PC-9 (cell line): ENCODE data around the gene CCDC93. TPM values are rescaled to one million over a fixed set of nuclear protein-coding genes. Genes with fewer than 3 reads are reported as not detected.

Source experiments
- BruUV-seq: library from RNA; stranded (reverse); fragments of 400-500 nt; replicated peaks from 2 replicates; lab custom pipeline; 2021; lab: Mats Ljungman, UMichigan
- CTCF ChIA-PET: fragments of 300-600 bp; sonication (Branson Sonifier 250); formaldehyde crosslinking; loops from one replicate; lab custom pipeline; 2022; ENCODE audit warnings: antibody characterized with exemption; lab: Charles Lee
- POLR2A ChIA-PET: fragments of 300-600 bp; sonication (Branson Sonifier 250); formaldehyde crosslinking; loops from one replicate; lab custom pipeline; 2022; ENCODE audit warnings: antibody characterized with exemption; ENCODE audit not compliant: unreplicated experiment; lab: Charles Lee
- DNase-seq, 2 experiments: peaks; one replicate each; pipeline versions ENCODE4 v3.0.0 to v3.0.0-alpha.2; 2015 to 2022; ENCODE audit warnings: mixed read lengths in 1 of 2
- H2AFZ ChIP-seq: fragments of 200-600 bp; sonication (generic); 2 replicates; pipeline ENCODE4 v1.8.1; 2017; ENCODE audit warnings: antibody characterized with exemption
- H3F3A ChIP-seq: fragments of 200-600 bp; sonication (generic); 2 replicates; pipeline ENCODE4 v1.8.1; 2017; ENCODE audit warnings: antibody characterized with exemption, mild to moderate bottlenecking, low read depth; ENCODE audit not compliant: insufficient read depth
- H3K27ac ChIP-seq: fragments of 200-600 bp; sonication (generic); 2 replicates; pipeline ENCODE4 v1.6.1; 2016; ENCODE audit warnings: mixed run types
- H3K27me3 ChIP-seq: fragments of 200-600 bp; sonication (generic); 2 replicates; pipeline ENCODE4 v1.6.1; 2016; ENCODE audit warnings: low read depth, mixed run types; ENCODE audit not compliant: insufficient read depth
- H3K36me3 ChIP-seq: fragments of 200-600 bp; sonication (generic); 2 replicates; pipeline ENCODE4 v1.6.1; 2016; ENCODE audit warnings: low read depth, mixed run types
- H3K4me1 ChIP-seq: fragments of 200-600 bp; sonication (generic); replicated peaks from 2 replicates; pipeline ENCODE4 v1.6.1; 2016; ENCODE audit warnings: mixed run types; ENCODE audit not compliant: insufficient read depth
- H3K4me2 ChIP-seq: fragments of 200-600 bp; sonication (generic); 2 replicates; pipeline ENCODE4 v1.6.1; 2017; ENCODE audit warnings: mixed run types
- H3K4me3 ChIP-seq: fragments of 200-600 bp; sonication (generic); 2 replicates; pipeline ENCODE4 v1.6.1; 2016; ENCODE audit warnings: mixed run types
- H3K79me2 ChIP-seq: fragments of 200-600 bp; sonication (generic); 2 replicates; pipeline ENCODE4 v1.6.1; 2017; ENCODE audit warnings: low read depth, mixed run types
- H3K9me2 ChIP-seq: fragments of 200-600 bp; sonication (generic); 2 replicates; pipeline ENCODE4 v1.8.1; 2017; ENCODE audit warnings: mild to moderate bottlenecking; ENCODE audit not compliant: insufficient read depth
- H3K9me3 ChIP-seq: fragments of 200-600 bp; sonication (generic); 2 replicates; pipeline ENCODE4 v1.8.1; 2016; ENCODE audit warnings: low read depth; ENCODE audit not compliant: insufficient read depth
- H4K20me1 ChIP-seq: fragments of 200-600 bp; sonication (generic); 2 replicates; pipeline ENCODE4 v1.8.1; 2017; ENCODE audit not compliant: insufficient read depth
- EZH2 ChIP-seq: fragments of 200-600 bp; sonication (generic); IDR thresholded peaks from 2 replicates; pipeline ENCODE4 v1.8.0; 2017; ENCODE audit warnings: antibody characterized with exemption, low read depth
- intact Hi-C: fragments of 100-400 bp; cut with micrococcal nuclease; formaldehyde crosslinking; loops from one replicate; pipeline ENCODE4 v1.10.0; 2022; ENCODE audit not compliant: unreplicated experiment
- total RNA-seq: library from RNA; stranded (reverse); gene quantifications from 2 replicates; pipeline ENCODE4 v1.2.3, GENCODE V29; 2021
- TF ChIP-seq, protein P1 (sequence below): fragments of 200-600 bp; sonication (generic); conservative IDR thresholded peaks from 2 replicates; pipeline ENCODE4 v1.6.1; 2017; ENCODE audit warnings: mixed run types, antibody characterized with exemption, mild to moderate bottlenecking, moderate library complexity

Gene CCDC93
- total RNA-seq, 1 experiment from 2014 or later: 31.3 TPM

- H4K20me1 ChIP-seq: no peaks in the 10 kb centered on the region
- no peaks in the 10 kb centered on the region for H3K27me3 ChIP-seq
- H3K27ac ChIP-seq: no peak overlapping the region
- H3F3A ChIP-seq: no peaks in the 10 kb centered on the region
- ChIA-PET CTCF (interaction anchor here (0.6 to 1.0 kb wide), 5 partner anchors 14 to 302 kb away, joined by 3 to 5 read pairs (median 3); no protein-coding TSS in a partner anchor), POLR2A (interaction anchor here (0.6 kb wide), 1 partner anchor 183 kb away, joined by 3 read pairs; no protein-coding TSS in a partner anchor)
- H3K9me3 ChIP-seq: no peaks in the 10 kb centered on the region; the same call in 1 of the 2 replicates
- H2AFZ ChIP-seq: no peak overlapping the region
- no peak for TF ChIP-seq EZH2
- TF ChIP-seq, protein P1, sequence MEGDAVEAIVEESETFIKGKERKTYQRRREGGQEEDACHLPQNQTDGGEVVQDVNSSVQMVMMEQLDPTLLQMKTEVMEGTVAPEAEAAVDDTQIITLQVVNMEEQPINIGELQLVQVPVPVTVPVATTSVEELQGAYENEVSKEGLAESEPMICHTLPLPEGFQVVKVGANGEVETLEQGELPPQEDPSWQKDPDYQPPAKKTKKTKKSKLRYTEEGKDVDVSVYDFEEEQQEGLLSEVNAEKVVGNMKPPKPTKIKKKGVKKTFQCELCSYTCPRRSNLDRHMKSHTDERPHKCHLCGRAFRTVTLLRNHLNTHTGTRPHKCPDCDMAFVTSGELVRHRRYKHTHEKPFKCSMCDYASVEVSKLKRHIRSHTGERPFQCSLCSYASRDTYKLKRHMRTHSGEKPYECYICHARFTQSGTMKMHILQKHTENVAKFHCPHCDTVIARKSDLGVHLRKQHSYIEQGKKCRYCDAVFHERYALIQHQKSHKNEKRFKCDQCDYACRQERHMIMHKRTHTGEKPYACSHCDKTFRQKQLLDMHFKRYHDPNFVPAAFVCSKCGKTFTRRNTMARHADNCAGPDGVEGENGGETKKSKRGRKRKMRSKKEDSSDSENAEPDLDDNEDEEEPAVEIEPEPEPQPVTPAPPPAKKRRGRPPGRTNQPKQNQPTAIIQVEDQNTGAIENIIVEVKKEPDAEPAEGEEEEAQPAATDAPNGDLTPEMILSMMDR: peak; percentile 97
- no peak overlapping the region for H3K4me3 ChIP-seq
- no peak overlapping the region for H3K4me2 ChIP-seq
- BruUV-seq: no TSS peak
- H3K36me3 ChIP-seq: no peaks in the 10 kb centered on the region
- H3K4me1 ChIP-seq: no peaks in the 10 kb centered on the region
- intact Hi-C loops: loop anchor here (2.0 kb wide), 1 partner anchor 822 kb away; no protein-coding TSS in a partner anchor
- DNase-seq: peak in 1 of 2 experiments; percentile 25
- no peaks in the 10 kb centered on the region for H3K9me2 ChIP-seq
- no peaks in the 10 kb centered on the region for H3K79me2 ChIP-seq
These were observed 18.5 kb upstream of the CCDC93 start for GRCh38 chr2:118032169-118033013.

- ChIA-PET CTCF (no interaction called here), POLR2A (no interaction called here)
- BruUV-seq: no TSS peak
These were observed 17.7 kb upstream of the CCDC93 start for GRCh38 chr2:118031566-118031965.

GRCh38 chr2:118029025-118029424 is 15.2 kb upstream of the CCDC93 start:
- Histone ChIP-seq H3K27me3 (no peaks in the 10 kb centered on the region), H2AFZ (no peak overlapping the region), H3K4me3 (no peak overlapping the region), H3K36me3 (no peaks in the 10 kb centered on the region), H3K9me2 (no peaks in the 10 kb centered on the region), H3K9me3 (no peaks in the 10 kb centered on the region), H4K20me1 (no peaks in the 10 kb centered on the region), H3K27ac (no peak overlapping the region), H3K4me1 (no peaks in the 10 kb centered on the region), H3K4me2 (no peak overlapping the region), H3K79me2 (no peaks in the 10 kb centered on the region), H3F3A (no peaks in the 10 kb centered on the region)
- intact Hi-C loops: no loop called here
- BruUV-seq: no TSS peak
- POLR2A ChIA-PET: no interaction called here
- no peak for DNase-seq
- TF ChIP-seq EZH2: no peak
- TF ChIP-seq, protein P1: no peak
- CTCF ChIA-PET: interaction anchor here (0.7 kb wide), 1 partner anchor 12 kb away, joined by 4 read pairs; no protein-coding TSS in a partner anchor

More at GRCh38 chr2:118031566-118031965, 17.7 kb upstream of the CCDC93 start:
- H3K36me3 ChIP-seq: no peaks in the 10 kb centered on the region
- H3F3A ChIP-seq: no peaks in the 10 kb centered on the region
- DNase-seq: no peak
- no peaks in the 10 kb centered on the region; the same call in 1 of the 2 replicates for H3K9me3 ChIP-seq
- H3K4me3 ChIP-seq: no peak overlapping the region
- TF ChIP-seq, protein P1: no peak
- no peak for TF ChIP-seq EZH2
- H3K4me2 ChIP-seq: no peak overlapping the region
- H3K4me1 ChIP-seq: no peaks in the 10 kb centered on the region
- no peaks in the 10 kb centered on the region for H3K79me2 ChIP-seq
- no peaks in the 10 kb centered on the region for H3K27me3 ChIP-seq
- intact Hi-C loops: no loop called here
- H2AFZ ChIP-seq: no peak overlapping the region
- H3K27ac ChIP-seq: no peak overlapping the region
- no peaks in the 10 kb centered on the region for H3K9me2 ChIP-seq
- no peaks in the 10 kb centered on the region for H4K20me1 ChIP-seq
